PC-9 (cell line): ENCODE measurements around the gene LINGO1. TPM values are rescaled to one million over a fixed set of nuclear protein-coding genes. Genes with fewer than 3 reads are reported as not detected.

ENCODE experiments used
- BruUV-seq: library from RNA; stranded (reverse); fragments of 400-500 nt; replicated peaks from 2 replicates; lab custom pipeline; 2021; lab: Mats Ljungman, UMichigan
- CTCF ChIA-PET: fragments of 300-600 bp; sonication (Branson Sonifier 250); formaldehyde crosslinking; loops from one replicate; lab custom pipeline; 2022; ENCODE audit warnings: antibody characterized with exemption; lab: Charles Lee
- POLR2A ChIA-PET: fragments of 300-600 bp; sonication (Branson Sonifier 250); formaldehyde crosslinking; loops from one replicate; lab custom pipeline; 2022; ENCODE audit warnings: antibody characterized with exemption; ENCODE audit not compliant: unreplicated experiment; lab: Charles Lee
- DNase-seq, 2 experiments: peaks; one replicate each; pipeline versions ENCODE4 v3.0.0 to v3.0.0-alpha.2; 2015 to 2022; ENCODE audit warnings: mixed read lengths in 1 of 2
- H2AFZ ChIP-seq: fragments of 200-600 bp; sonication (generic); 2 replicates; pipeline ENCODE4 v1.8.1; 2017; ENCODE audit warnings: antibody characterized with exemption
- H3F3A ChIP-seq: fragments of 200-600 bp; sonication (generic); 2 replicates; pipeline ENCODE4 v1.8.1; 2017; ENCODE audit warnings: antibody characterized with exemption, mild to moderate bottlenecking, low read depth; ENCODE audit not compliant: insufficient read depth
- H3K27ac ChIP-seq: fragments of 200-600 bp; sonication (generic); 2 replicates; pipeline ENCODE4 v1.6.1; 2016; ENCODE audit warnings: mixed run types
- H3K27me3 ChIP-seq: fragments of 200-600 bp; sonication (generic); 2 replicates; pipeline ENCODE4 v1.6.1; 2016; ENCODE audit warnings: low read depth, mixed run types; ENCODE audit not compliant: insufficient read depth
- H3K36me3 ChIP-seq: fragments of 200-600 bp; sonication (generic); 2 replicates; pipeline ENCODE4 v1.6.1; 2016; ENCODE audit warnings: low read depth, mixed run types
- H3K4me1 ChIP-seq: fragments of 200-600 bp; sonication (generic); replicated peaks from 2 replicates; pipeline ENCODE4 v1.6.1; 2016; ENCODE audit warnings: mixed run types; ENCODE audit not compliant: insufficient read depth
- H3K4me2 ChIP-seq: fragments of 200-600 bp; sonication (generic); 2 replicates; pipeline ENCODE4 v1.6.1; 2017; ENCODE audit warnings: mixed run types
- H3K4me3 ChIP-seq: fragments of 200-600 bp; sonication (generic); 2 replicates; pipeline ENCODE4 v1.6.1; 2016; ENCODE audit warnings: mixed run types
- H3K79me2 ChIP-seq: fragments of 200-600 bp; sonication (generic); 2 replicates; pipeline ENCODE4 v1.6.1; 2017; ENCODE audit warnings: low read depth, mixed run types
- H3K9me2 ChIP-seq: fragments of 200-600 bp; sonication (generic); 2 replicates; pipeline ENCODE4 v1.8.1; 2017; ENCODE audit warnings: mild to moderate bottlenecking; ENCODE audit not compliant: insufficient read depth
- H3K9me3 ChIP-seq: fragments of 200-600 bp; sonication (generic); 2 replicates; pipeline ENCODE4 v1.8.1; 2016; ENCODE audit warnings: low read depth; ENCODE audit not compliant: insufficient read depth
- H4K20me1 ChIP-seq: fragments of 200-600 bp; sonication (generic); 2 replicates; pipeline ENCODE4 v1.8.1; 2017; ENCODE audit not compliant: insufficient read depth
- CTCF ChIP-seq: fragments of 200-600 bp; sonication (generic); conservative IDR thresholded peaks from 2 replicates; pipeline ENCODE4 v1.6.1; 2017; ENCODE audit warnings: mixed run types, antibody characterized with exemption, mild to moderate bottlenecking, moderate library complexity
- EZH2 ChIP-seq: fragments of 200-600 bp; sonication (generic); IDR thresholded peaks from 2 replicates; pipeline ENCODE4 v1.8.0; 2017; ENCODE audit warnings: antibody characterized with exemption, low read depth
- intact Hi-C: fragments of 100-400 bp; cut with micrococcal nuclease; formaldehyde crosslinking; loops from one replicate; pipeline ENCODE4 v1.10.0; 2022; ENCODE audit not compliant: unreplicated experiment
- total RNA-seq: library from RNA; stranded (reverse); gene quantifications from 2 replicates; pipeline ENCODE4 v1.2.3, GENCODE V29; 2021

Gene LINGO1
- total RNA-seq, 1 experiment from 2014 or later, result not detected

GRCh38 chr15:77619883-77620282 lies 12.8 kb downstream of the LINGO1 start:
- H3K4me2 ChIP-seq, result no peak overlapping the region
- no peak overlapping the region for H3K27ac ChIP-seq
- H3F3A ChIP-seq, result no peaks in the 10 kb centered on the region
- no peak overlapping the region for H3K4me3 ChIP-seq
- H3K9me2 ChIP-seq, result no peaks in the 10 kb centered on the region
- H3K27me3 ChIP-seq, result peaks cover 12% of the 10 kb centered on the region; the same call in 1 of the 2 replicates
- no peak overlapping the region for H2AFZ ChIP-seq
- H3K36me3 ChIP-seq, result no peaks in the 10 kb centered on the region
- intact Hi-C loops, result no loop called here
- no peak for TF ChIP-seq EZH2
- TF ChIP-seq CTCF, result no peak
- BruUV-seq, result no TSS peak
- H4K20me1 ChIP-seq, result no peaks in the 10 kb centered on the region
- H3K4me1 ChIP-seq, result no peaks in the 10 kb centered on the region
- ChIA-PET POLR2A (no interaction called here), CTCF (interaction anchor here (0.6 kb wide), 1 partner anchor 514 kb away, joined by 7 read pairs; no protein-coding TSS in a partner anchor)
- H3K9me3 ChIP-seq, result no peaks in the 10 kb centered on the region
- no peak for DNase-seq
- no peaks in the 10 kb centered on the region for H3K79me2 ChIP-seq

- H3K9me3 ChIP-seq, result no peaks in the 10 kb centered on the region
- peak in 1 of 2 experiments; percentile 21 for DNase-seq
- intact Hi-C loops, result no loop called here
- ChIA-PET CTCF (interaction anchor here (0.7 kb wide), 2 partner anchors 74 to 121 kb away, joined by 3 read pairs; no protein-coding TSS in a partner anchor), POLR2A (interaction anchor here (0.6 kb wide), 1 partner anchor 224 kb away, joined by 8 read pairs; no protein-coding TSS in a partner anchor)
- no peaks in the 10 kb centered on the region for H3K4me1 ChIP-seq
- no peak overlapping the region for H3K4me2 ChIP-seq
- no peaks in the 10 kb centered on the region for H3F3A ChIP-seq
- H3K27me3 ChIP-seq, result peaks cover 12% of the 10 kb centered on the region; the same call in 1 of the 2 replicates
- H3K9me2 ChIP-seq, result no peaks in the 10 kb centered on the region
- no peak overlapping the region for H3K27ac ChIP-seq
- TF ChIP-seq CTCF (peak; percentile 58), EZH2 (no peak)
- no peaks in the 10 kb centered on the region for H4K20me1 ChIP-seq
- BruUV-seq, result no TSS peak
- H3K4me3 ChIP-seq, result no peak overlapping the region
- H2AFZ ChIP-seq, result no peak overlapping the region
- H3K79me2 ChIP-seq, result no peaks in the 10 kb centered on the region
- no peaks in the 10 kb centered on the region for H3K36me3 ChIP-seq
These were observed 15.1 kb downstream of the LINGO1 start for GRCh38 chr15:77617476-77618230.

GRCh38 chr15:77616072-77616471 lies 16.6 kb downstream of the LINGO1 start:
- no peak overlapping the region for H3K27ac ChIP-seq
- H3K27me3 ChIP-seq, result peaks cover 3% of the 10 kb centered on the region; the same call in 1 of the 2 replicates
- intact Hi-C loops, result no loop called here
- ChIA-PET POLR2A (interaction anchor here (0.5 kb wide), 1 partner anchor 660 kb away, joined by 10 read pairs; no protein-coding TSS in a partner anchor), CTCF (interaction anchor here (0.6 kb wide), 1 partner anchor 48 kb away, joined by 4 read pairs; no protein-coding TSS in a partner anchor)
- no peaks in the 10 kb centered on the region for H4K20me1 ChIP-seq
- H3K4me1 ChIP-seq, result no peaks in the 10 kb centered on the region
- H3K9me3 ChIP-seq, result no peaks in the 10 kb centered on the region
- H3F3A ChIP-seq, result no peaks in the 10 kb centered on the region
- no peak overlapping the region for H3K4me2 ChIP-seq
- H3K9me2 ChIP-seq, result no peaks in the 10 kb centered on the region
- no peak for DNase-seq
- H2AFZ ChIP-seq, result no peak overlapping the region
- H3K36me3 ChIP-seq, result no peaks in the 10 kb centered on the region
- TF ChIP-seq CTCF, result no peak
- no peak for TF ChIP-seq EZH2
- H3K79me2 ChIP-seq, result no peaks in the 10 kb centered on the region
- BruUV-seq, result no TSS peak
- H3K4me3 ChIP-seq, result no peak overlapping the region
